Measurements from ENCODE around the gene NOL4L.

NOL4L gene, protein sequence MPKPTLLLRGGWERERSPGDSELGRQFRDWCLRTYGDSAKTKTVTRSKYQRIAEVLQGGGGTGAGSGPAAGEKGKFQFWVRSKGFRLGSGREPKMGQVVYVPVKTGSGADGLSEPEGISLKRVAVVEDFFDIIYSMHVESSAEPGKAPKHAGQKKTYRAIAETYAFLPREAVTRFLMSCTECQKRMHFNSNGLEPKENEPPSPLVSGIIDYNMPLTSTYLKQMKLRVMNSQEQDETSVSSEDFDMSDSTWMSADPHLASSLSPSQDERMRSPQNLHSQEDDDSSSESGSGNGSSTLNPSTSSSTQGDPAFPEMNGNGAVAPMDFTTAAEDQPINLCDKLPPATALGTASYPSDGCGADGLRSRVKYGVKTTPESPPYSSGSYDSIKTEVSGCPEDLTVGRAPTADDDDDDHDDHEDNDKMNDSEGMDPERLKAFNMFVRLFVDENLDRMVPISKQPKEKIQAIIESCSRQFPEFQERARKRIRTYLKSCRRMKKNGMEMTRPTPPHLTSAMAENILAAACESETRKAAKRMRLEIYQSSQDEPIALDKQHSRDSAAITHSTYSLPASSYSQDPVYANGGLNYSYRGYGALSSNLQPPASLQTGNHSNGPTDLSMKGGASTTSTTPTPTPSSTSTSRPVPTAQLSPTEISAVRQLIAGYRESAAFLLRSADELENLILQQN

DNA sequence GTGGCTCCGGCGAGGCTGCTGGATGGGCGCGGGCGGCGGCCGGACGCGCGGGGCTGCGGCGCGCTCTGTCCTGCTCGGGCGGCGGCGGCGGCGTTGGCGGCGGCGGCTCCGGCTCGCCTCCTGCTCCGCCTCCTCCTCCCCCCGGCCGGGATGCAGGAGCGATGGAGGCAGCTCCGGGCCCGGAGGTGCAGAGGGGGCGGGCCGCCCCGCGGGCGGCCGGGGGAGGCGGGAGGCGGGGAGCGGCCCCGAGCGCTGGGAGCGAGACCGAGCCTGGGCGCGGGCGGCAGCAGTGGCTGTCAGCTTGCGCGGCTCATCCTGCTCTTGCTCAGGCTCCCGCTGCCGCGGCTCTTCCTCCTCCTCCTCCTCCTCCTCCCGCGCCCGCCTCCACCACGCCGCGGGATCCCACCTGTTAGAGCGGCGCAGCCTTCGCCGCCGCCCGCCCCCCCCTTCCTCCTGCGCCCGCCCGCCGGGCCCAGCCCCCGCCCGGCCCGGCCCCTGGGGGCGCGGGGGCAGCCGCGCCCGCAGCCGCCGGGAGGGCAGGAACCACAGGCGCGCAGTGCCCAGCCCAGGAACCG is at the start of gene NOL4L:
Gene NOL4L, minus strand, starts transcription at position 323 of the 575 bp plus-strand sequence. CDS start 443 bp downstream, outside the sequence.
- peak in 1 of 2 experiments; percentile 8 for DNase-seq

DNA sequence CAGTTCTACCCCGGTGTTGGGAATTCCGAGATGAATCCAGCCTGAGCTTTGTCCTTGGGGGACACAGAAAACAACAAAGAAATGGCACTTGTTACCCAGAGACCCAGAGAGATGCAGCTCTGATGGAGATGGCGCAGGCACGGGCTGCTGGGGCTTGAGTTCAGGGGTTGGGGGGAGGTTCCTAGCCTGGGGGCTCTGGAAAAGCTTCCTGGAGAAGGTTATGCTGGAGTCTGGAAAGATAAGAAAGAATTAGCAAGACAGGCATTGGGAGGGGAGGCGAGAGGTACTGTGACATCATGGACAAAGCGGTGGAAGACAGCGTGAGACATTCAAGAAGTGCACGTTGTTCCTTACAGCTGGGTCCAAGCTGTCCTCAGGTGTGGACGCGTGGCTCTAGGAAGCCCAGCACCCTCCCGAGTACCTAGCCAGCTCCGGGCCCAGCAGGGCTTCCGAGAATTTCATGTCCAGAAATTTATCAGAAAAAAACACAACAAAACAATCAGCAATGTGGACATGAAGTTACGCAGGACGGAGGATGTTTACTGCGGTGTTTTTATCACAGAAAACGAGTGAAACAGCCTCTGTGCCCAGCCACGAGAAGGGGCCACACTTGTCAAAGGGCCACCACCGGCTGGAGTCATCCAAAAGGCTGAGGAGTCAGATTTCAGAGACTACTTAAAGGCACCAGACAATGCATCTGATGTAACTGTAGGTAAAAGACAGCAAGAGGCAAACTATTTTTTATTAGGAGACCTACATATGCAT is 49.1 kb upstream of the NOL4L start:
- DNase-seq: no peak

DNA sequence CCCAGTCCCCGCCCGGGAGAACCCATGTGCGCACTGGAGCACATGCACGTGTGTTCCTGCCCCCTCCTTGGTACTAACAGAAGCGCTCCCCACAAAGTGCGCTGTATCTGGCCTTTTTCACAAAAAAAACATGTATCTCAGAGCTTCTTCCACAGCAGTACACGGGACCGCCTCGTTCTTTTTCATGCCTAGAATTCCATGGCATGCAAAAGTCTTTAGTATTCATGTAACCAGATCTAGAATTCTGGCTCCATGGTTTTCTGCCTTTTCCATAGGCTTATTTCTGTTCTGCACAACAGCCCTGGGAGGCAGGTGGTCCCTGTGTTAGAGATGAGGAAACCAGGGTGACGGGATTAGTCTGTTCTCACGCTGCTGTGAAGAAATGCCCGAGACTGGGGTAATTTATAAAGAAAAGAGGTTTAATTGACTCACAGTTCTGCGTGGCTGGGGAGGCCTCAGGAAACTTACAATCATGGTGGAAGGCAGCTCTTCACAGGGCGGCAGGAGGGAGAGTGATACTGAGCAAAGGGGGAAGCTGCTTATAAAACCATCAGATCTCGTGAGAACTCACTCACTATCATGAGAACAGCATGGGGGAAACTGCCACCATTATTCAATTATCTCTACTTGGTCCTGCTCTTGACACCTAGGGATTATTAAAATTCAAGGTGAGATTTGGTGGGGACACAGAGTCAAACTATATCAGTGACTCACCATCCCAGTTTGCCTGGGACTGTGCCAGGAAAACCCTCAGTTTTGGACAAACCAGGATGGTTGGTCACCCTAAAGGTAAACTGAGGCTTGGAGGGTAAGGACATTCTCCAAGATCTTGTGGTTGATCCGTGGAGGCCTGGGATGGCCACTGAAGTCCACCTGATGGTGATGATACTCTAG is 47.6 kb upstream of the NOL4L start:
- DNase-seq: no peak

DNA sequence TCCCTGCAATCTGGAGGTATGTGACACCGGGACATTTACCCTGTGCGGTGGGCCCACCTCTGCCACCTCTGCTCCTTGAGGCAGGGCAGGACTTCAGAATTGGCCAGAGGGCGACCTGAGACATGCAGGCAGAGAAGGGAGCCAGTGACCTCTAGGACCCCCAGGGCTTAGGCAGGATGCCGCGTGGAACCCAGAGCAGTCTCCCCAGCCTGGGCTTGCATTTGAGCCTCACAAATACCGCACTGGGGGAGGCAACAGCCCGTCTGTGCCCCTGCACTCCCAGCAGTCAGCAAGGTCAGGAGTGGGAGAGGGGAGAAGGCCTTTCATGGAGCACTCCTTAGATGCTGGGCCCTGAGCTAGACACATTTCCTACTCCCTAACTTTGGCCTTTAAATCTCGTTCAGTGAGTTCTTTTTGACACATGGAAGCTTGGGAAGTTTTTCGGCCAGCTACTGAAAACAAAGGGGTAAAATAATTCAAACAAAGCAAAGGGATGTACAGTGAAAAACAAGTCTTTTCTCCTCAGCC is 46.9 kb upstream of the NOL4L start:
- DNase-seq: no peak

DNA sequence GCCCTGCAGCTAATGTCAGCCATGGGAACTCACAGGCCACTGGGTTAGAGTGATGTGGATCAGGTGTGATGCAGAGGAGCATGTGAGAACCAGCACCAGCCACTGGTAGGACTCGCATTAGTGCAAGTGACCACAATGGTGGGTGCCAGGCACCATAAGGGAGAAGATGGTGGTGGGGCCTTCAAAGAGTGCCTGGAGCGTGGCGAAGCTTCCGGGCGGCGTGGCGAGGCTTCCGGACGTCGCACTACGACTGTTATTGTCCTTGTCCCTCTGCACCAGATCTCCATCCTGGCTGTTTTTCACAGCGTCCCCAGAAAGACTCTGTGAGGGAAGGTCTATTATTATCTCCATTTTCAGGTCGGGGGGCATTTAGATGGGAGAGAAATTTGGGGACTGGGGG is 44.7 kb upstream of the NOL4L start:
- no peak for DNase-seq

DNA sequence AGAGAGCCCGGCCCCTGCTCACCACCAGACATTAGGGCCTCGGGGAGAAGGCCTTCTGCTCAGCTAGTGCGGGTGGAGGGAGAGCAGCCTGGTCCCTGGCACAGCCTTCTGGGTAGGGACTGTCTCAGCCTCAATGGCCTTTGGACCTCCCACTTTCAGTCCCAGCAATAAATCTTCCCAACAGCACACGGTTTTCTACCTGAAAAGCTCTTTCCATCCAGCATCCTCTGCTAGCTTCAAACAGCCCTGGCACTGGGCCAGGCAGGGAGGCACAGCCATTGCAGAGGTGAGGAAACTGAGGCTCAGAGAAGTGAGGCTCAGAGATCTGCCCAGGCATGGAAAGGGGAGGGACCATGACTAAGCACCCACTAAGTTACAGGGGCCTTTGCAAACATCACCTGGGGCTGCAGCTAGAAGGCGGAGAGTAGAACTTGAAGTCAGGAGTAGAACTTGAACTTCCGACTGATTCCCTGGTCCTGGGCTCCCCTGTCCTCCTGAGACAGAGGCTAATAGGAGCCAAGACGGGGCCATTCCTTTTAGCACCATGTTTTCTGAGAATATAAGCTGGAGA is 43.9 kb upstream of the NOL4L start:
- DNase-seq: no peak

DNA sequence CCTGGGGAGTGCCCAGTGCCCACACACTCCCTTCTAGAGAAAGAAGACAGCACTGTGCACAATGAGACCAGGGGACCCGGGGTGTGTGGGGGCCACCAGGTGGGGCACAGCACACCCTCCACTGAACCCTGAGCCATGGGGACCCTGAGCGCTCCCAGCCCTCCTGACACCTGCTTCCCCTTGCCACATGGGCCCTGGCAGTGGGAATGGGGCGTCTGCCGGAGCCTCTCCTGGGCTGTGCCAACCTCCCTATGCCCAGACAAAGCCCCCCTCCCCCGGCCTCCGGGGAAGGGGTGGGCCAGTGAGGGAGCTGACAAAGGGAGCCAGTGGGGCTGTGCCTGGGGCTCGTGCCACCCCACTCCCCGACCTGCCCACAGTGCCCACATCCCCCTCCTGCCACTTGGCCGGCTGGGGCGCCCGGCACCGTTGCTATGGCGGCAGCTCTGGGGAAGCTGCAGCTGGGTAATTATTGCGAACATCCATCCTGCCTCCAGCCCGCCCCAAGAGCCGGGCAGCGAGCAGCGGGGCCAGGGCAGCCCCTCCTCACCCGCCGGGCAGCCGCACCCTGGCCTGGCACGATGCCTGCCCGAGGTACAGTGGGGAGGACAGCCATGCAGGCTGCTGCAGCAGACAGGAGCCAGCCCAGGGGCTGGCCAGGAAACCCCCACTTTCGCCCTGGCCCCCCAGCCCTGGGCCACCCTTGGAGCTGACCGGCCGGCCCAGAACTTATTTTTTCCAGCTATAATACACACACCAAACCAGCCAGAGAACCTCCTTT is 41.9 kb upstream of the NOL4L start:
- no peak for DNase-seq

DNA sequence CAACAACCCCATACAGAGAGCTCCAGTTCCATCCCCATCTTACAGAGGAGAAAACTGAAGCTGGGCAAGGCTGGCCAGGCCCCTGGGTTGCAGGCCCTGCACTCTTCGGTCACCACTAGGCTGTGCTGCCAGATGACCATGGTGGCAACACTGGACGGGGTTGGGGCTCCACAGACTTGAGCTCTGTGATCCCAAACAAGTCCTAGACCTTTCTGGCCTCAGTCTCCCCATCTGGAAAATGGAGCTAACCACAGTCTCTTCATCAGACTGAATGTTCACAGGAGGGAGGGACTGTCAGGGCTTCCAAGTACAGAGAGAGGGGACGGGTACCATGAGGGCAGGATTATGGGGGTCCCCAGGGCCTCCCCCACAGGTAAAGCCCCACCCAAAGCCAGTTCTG is 41.3 kb upstream of the NOL4L start:
- DNase-seq: no peak

DNA sequence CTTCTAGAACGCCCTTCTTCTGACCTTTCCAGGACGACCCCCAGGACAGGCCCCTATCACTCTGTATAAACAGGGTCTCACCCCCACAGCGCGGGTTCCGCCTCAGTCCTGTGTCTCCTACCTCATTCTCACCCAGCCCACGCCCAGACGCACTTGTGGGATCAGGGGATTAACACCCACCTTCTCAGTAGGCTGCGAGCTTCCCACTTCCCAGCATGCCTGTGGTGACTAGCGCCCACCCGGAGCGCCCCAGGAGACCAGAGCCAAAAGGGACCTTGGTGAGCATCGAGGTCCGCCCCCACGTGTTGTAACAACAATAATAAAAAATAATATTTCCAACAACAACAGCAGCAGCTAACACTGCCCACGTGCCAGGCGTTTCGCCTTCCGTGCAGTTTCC is 40.9 kb upstream of the NOL4L start:
- DNase-seq: no peak

DNA sequence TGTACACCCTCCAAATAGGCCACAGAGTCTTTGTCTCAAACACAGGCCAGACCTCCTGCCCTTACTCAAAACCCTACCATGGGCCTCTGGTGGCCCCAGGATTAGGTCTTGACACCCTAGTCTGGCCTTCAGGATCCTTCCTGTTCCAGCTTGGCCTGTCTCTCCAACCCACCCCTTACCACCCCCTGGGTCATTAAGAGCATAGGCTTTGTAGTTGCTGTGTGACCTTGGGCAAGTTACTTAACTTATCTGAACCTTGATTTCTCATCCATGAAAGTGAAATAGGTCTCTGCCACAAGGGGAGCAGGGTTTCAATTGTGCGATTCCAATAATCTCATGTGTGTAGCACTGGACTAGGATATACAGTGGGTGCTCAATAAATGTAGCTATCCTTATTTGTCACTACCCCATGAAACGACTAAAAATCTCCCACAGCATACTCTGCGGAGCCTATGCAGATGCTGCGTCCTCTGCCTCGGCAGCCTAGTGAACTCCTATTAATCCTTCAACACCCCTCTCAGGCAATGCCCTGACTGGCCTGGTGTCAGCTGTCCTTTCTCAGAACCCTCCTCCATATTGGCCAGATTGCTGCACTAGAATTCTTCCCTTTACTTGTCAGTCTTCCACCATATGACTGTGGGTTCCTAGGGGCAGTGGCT is 39.7 kb upstream of the NOL4L start:
- no peak for DNase-seq

DNA sequence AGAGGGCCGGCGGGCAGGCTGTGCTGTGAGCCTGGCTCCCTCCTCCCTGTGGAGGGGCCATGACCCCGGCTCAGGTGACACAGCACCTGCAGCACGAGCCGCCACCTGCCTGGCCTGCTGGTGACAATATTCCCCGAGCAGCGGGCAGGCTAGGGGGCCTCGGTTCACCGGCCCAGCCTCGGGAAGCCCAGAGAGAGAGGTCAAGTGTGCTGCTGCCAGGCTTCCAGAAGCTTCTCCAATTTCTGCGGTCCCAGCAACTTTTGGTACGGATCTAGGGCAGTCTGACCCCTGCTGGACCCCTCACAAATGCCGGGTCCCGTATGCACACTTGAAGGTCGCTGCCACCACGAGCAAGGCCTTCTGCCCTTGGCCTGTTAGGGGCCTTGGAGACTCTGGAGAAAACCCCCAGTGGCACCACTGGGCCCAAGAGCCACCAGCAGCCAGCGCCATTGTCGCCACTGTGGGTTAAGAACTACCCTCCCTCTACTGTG is 38.6 kb upstream of the NOL4L start:
- DNase-seq: no peak

DNA sequence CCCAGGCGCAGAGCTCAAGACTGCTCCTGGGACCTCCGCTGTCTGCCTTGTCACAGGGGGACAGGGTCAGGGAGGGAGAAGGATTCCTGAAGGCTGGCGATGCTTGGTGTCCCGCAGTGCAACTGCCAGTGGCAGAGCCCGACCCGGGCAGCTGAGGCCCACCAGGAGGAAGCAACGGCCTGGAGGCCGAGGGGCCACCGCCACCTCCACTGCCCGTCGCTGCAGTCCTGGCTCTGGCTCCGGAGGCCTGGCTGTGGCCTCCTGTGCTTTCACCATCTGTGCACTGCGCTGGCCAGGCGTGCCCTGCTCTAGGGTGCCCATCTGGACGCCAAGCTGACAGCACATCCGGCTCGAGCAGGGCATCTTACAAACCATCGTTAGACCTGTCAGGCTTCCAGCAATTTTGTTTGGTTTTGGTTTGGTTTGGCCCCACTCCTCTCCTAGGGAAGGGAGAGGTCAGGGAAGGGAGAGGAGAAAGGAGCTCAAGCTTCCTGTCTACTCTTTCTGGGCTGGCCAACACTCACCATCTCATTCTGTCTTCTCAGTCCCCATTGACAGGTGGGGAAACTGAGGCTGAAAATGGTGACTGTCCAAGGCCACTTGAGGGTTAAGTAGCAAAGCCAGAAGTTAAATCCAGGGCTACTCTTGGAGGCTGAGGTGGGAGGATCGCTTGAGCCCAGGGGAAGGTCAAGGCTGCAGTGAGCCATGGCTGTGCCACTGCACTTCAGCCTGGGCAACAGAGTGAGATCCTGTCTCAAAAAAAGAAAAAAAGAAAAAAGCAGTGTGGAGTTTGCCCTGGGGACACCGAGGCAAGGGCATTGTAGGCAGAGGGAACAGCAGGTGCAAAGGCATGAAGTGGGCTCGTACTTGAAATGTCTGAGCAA is 37.7 kb upstream of the NOL4L start:
- DNase-seq: no peak

DNA sequence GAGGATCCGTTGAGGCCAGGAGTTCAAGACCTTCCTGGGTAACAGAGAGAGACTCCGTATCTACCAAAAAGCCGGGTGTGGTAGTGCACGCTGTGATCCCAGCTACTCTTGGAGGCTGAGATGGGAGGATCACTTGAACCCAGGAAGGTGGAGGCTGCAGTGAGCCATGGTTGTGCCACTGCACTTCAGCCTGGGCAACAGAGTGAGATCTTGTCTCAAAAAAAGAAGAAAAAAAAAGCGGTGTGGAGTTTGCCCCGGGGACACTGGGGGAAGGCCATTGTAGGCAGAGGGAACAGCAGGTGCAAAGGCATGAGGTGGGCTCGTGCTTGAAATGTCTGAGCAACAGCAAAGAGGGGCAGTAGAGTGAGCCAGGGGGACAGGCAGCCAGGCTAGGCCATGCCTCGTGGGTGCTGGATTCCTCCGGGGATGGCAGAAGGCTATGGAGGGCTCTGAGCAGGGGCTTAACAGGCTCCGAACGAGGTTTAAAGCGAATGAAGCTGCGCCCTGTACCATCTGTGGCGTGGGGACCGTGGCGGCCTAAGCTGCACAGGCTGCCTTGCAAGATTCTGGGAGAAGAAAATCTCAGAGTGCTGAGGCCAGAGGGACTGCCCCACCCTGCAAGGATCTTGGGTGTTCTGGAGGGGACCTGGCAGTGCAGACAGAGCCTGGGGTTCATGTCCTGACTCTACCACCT is 36.9 kb upstream of the NOL4L start:
- DNase-seq: no peak

DNA sequence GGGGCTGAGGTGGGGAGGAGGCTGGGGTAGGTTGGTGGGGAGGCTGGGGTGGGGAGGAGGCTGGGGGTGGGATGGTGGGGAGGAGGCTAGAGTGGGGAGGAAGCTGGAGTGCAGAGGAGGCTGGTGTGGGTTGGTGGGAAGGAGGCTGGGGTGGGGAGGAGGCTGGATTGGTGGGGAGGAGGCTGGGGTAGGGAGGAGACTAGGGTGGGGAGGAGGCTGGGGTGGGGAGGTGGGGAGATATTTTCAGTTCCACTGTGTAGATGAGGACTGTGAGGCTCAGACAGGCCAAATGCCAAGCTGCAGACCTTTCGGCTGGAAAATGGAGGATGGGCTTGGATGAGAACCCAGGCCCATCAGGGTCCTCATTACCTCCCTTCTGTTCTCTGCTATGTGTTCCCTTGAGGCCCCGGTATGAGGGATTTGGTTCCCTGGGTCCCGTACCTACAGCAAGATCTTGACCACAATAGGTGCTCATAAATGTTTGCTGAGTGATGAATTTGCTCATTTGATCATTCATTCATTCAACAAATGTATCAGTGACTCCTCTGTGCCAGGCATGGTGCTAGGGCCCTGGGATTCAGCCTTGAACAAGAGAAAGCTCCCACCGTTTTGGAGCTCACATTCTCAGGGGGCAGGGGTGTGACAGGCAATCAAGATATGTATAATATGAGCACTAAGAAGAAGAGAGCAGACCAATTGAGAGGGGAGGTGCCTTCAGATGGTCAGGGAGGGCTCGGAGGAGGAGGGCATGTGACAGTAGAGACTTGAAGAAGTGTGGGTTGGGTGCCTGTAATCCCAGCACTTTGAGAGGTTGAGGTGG is 36.1 kb upstream of the NOL4L start:
- no peak for DNase-seq

DNA sequence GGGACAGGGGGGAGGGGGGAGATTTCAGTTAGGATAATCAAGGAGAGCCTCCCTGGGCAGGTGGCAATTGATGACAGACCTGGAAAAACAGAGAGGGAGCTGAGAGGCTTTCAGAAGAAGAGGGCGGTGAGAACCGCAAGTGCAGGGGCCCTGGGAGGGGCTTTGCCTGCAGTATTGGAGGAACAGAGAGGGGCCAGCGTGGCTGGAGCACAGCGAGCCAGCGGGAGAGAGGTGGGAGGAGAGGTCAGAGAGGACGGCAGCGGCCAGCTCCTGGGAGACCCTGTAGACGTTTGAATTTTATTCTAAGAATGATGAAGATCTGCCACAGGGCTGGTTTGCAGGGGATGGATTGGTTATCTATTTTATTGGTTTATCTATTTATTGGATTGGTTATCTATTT is 34.5 kb upstream of the NOL4L start:
- DNase-seq: no peak

DNA sequence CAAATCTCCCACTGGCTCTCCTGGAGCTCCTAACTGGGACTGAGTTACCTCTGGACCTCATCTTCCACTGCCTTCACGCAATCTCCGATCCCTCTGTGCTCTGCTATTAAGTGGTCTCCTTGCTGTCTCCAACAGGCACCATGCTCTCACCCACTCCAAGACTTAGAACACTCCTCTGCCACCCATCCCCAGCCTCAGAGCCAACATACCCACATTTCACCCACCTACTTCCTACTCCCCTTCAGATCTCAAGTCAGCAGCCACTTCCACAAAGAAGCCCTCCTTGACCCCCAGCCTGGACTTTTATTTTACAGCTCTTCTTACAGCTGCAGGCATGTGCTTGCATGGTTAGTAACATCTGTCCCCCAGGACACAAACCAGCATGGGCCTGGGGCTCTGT is 29.6 kb upstream of the NOL4L start:
- no peak for DNase-seq

DNA sequence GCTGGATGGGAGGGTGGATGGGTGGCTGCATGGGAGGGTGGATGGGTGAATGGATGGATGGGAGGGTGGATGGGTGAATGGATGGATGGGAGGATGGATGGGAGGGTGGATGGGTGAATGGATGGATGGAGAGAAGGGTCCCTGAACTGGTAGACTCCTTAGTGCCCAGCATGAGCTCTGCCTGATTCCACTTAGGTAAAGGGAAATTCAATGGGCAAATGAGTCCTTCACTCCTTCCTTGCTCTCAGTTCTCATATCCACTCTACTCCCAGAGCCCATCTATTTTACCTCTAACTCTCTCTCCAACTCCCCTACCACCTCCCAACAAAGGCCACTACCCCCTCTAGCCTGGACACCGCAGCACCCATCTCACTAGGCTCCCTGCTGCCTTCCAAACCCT is 29.2 kb upstream of the NOL4L start:
- DNase-seq: no peak

Data from AML-193 (cell line).